Thymus (tissue), 2 donors: ENCODE data around the gene FMO4. TPM values are rescaled to one million over a fixed set of nuclear protein-coding genes. Genes with fewer than 3 reads are reported as not detected.

Source experiments
- polyA plus RNA-seq: library from polyadenylated mRNA; stranded (reverse); fragments of 200-250 nt; gene quantifications from one replicate; pipeline ENCODE4 v1.2.3, GENCODE V29; 2013
- total RNA-seq: library from RNA; stranded (reverse); fragments of 120-200 nt; gene quantifications from one replicate; pipeline ENCODE4 v1.2.4, GENCODE V29; 2013
- donor health status: healthy.

The FMO4 gene
- total and polyA plus RNA-seq, 2 donors, result 2.5 to 6.9 TPM

Other genes with a start within 250 kb of the FMO4 start
- gene FMO3, start 223.3 kb upstream of the FMO4 start, total RNA-seq, result 0.19 TPM
- gene FMO3, start 223.3 kb upstream of the FMO4 start, polyA plus RNA-seq, result 2.5 TPM
- 0.61 TPM for gene FMO2, start 128.9 kb upstream of the FMO4 start, total RNA-seq
- 5.5 TPM for gene FMO2, start 128.9 kb upstream of the FMO4 start, polyA plus RNA-seq
- 5.6 TPM for gene FMO1, start 65.7 kb upstream of the FMO4 start, total RNA-seq
- 10.8 TPM for gene FMO1, start 65.7 kb upstream of the FMO4 start, polyA plus RNA-seq
- gene PRRC2C, start 171.3 kb downstream of the FMO4 start, total RNA-seq, result 43.4 TPM
- 45.8 TPM for gene PRRC2C, start 171.3 kb downstream of the FMO4 start, polyA plus RNA-seq